ENCODE measurements around the gene NHERF2.

Gene NHERF2

GRCh38 chr16:2040787-2041522 lies 14.3 kb downstream of the NHERF2 start:
- no peak for DNase-seq (ENCODE audit: low spot score)

GRCh38 chr16:2042171-2042985 lies 15.7 kb downstream of the NHERF2 start:
- DNase-seq (ENCODE audit: low spot score), result no peak

DNA sequence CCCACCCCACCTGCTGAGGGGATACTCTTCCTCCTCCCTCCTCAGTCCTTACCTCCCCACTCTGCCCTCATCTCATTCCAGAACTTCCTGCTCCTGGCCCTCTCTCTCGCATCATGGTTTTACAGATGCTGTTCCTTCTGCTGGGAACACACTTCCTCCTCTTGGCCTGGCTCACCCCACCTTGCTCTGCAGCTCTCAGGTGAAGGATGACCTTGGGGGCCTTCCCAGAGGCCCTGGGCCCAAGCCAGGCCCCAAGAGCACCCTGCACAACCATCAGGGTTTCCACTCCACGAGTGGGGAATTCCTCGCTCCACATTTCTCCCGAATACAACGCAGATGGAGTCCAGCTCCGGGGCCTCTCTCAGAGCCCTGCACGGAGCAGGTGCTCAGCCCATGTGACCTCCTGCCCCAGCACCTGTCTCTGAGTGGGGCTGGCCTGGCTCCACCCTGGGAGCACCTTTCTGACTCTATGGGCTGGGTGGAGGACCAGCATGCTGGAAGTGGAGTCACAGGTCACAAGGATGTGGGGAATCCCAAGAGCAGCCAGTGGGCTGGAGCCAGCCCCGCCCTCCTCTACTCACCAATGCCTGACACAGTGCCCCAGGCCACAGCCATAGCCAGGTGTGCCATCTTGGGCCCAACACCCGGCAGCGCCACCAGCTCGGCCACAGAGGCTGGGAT lies 16.4 kb downstream of the NHERF2 start:
- no peak for DNase-seq (ENCODE audit: low spot score)

- DNase-seq (ENCODE audit: low spot score), result no peak
These were observed 17.2 kb downstream of the NHERF2 start for GRCh38 chr16:2043667-2044451.

- DNase-seq (ENCODE audit: low spot score), result no peak
These were observed 17.8 kb downstream of the NHERF2 start for GRCh38 chr16:2044541-2044940.

- no peak for DNase-seq (ENCODE audit: low spot score)
These were observed 19.5 kb downstream of the NHERF2 start for GRCh38 chr16:2045965-2046892.

GRCh38 chr16:2046893-2047329 lies 20.2 kb downstream of the NHERF2 start:
- DNase-seq (ENCODE audit: low spot score), result no peak

- peak; percentile 97 for DNase-seq (ENCODE audit: low spot score)
These were observed 20.8 kb downstream of the NHERF2 start, which contains the start of the genes NTHL1 and TSC2 for GRCh38 chr16:2047330-2048115. NTHL1 (minus strand) TSS chr16:2047834; CDS start chr16:2047823, 11 bp downstream. TSC2 (plus strand) TSS chr16:2047985; CDS start chr16:2048616, 631 bp downstream.

DNA sequence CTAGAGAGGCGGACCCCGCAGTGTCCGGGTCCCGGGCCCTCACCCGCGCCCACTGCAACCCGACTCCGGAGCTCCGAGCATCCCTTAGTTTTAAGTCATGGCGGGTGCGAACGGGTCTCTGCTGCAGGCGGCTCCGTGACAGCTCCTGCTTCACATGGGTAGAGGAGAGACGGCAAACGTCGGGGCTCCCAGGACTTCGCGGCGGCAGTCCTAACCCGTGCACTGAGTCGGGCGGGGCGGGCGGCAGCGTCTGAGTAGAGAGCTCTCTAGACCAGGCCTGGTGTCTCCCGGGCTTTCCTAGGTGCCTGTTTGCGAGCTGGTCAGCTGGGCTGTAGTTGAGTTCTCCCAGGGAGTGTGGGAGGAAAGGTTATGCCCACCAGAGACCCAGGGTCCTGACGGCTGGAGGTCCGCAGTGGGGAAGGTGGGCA lies 21.4 kb downstream of the NHERF2 start:
- no peak for DNase-seq (ENCODE audit: low spot score)

DNA sequence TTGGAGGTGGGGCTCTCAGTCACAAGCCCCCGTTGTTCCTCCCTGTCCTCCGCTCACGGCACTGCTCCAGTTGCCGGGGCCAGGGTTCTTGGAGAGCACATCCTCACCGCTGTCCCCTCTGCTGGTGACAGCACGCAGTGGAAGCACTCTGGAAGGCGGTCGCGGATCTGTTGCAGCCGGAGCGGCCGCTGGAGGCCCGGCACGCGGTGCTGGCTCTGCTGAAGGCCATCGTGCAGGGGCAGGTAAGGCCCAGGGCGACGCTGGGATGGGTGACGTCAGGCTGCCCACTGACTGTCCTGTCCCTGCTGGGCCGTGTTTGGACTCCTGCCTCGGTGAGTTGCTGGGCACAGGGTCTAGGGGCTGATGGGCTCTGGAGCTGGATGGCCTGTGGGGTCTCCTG lies 26.5 kb downstream of the NHERF2 start:
- DNase-seq (ENCODE audit: low spot score), result no peak

DNA sequence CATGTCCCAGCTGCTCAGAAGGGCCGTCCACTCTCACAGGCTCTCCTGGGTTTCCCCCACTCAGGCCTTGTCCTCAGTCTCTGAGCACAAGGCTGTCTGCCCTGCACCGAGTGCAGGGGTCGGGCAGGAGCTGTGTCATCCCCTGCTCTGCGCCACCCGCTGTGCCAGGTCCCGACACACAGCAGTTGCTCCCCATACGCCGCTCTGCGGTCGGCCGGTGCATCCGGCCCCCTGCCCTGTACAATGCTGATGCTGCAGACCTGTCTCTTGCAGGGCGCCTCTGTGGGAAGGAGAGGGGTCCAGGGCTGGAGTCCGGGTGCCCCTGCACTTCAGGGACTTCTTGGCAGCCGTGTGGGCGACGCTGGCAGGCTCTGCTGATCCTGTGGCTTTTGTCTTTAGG lies 27.2 kb downstream of the NHERF2 start:
- no peak for DNase-seq (ENCODE audit: low spot score)

DNA sequence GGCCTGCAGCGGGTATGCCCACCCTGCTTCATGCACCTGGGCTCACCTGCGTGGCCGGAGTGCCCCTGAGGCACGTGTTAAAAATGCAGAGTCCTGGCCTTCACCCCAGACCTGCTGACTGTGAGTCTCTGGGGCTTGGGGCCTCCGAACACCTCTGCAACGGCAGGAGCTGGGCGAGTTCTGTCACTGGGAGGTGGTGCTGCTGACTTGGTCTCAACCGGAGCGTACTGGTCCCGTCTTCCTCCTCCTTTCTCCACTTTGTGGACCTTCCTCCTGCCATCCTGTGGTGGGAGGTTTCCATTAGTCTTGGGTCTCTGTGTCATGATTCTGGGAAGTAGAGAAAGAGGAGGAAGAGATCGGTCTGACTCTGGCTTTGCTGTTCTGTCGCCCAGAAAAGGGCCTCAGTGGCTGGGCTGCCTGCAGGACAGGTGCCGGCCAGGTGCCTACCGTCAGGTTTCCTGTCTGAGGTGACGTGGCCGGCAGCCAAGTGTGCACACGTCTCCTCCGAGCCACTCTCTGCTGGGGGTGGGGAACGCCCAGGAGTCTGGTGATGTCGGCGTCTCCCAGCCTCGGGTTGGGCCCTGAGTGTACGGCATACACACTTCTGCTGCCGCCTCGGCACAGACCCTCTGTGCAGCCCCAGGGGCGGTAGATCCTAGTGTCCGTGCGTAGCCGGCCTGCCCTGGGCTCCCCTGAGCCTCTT lies 28.0 kb downstream of the NHERF2 start:
- no peak for DNase-seq (ENCODE audit: low spot score)

DNA sequence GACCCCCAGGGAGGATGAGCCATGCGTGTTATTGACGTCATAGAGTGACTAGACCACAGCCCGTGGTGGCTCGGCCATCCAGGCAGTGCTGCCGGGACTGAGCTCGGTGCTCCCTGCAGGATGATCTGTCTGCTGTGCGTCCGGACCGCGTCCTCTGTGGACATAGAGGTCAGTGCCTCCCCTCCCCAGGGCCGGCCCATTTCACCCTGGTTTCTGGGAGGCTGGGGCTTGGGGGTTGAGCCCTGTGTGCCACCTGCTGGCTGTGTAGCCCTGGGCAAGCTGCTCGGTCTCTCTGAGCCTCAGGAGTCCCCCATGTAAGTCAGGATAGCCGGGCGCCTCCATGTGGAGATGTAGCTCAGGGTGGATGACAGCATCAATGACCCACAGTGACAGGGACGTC lies 29.4 kb downstream of the NHERF2 start:
- DNase-seq (ENCODE audit: low spot score), result no peak

- DNase-seq (ENCODE audit: low spot score), result peak; percentile 36
These were observed 30.1 kb downstream of the NHERF2 start for GRCh38 chr16:2056681-2057407.

DNA sequence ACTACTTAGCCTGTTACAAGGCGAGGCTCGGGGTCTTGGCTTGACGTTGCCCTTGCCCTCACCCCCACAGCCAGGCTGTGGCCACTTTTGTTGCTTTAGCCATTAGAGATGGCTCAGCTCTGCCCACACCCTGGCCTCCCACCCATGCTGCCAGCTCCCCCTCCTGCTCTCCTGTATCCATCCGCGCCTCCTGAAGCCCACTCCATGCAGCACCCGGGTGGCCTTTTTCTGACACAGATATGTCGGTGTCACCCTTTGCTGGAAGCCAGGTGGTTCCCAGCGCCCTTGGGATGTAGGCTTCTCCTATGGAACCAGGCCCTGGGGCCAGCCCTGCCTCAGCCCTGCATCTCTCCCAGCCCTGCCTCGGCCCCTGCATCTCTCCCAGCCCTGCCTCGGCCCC lies 30.7 kb downstream of the NHERF2 start:
- no peak for DNase-seq (ENCODE audit: low spot score)

- no peak for DNase-seq (ENCODE audit: low spot score)
These were observed 31.7 kb downstream of the NHERF2 start for GRCh38 chr16:2058420-2058819.

DNA sequence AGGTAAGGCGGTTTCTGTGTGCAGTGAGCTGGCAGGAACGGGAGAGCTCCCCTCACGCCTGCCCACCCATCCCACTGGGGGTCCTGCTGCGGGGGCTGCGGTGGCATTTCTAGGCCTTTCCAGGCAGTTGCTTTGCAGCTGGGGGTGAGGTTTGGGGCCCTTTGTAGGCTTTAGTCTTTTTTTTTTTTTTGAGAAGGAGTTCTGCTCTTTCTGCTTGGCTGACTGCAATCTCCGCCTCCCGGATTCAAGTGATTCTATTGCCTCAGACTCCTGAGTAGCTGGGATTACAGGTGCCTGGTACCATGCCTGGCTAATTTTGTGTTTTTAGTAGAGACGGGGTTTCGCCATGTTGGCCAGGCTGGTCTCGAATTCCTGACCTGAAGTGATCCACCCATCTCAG lies 32.2 kb downstream of the NHERF2 start:
- no peak for DNase-seq (ENCODE audit: low spot score)

DNA sequence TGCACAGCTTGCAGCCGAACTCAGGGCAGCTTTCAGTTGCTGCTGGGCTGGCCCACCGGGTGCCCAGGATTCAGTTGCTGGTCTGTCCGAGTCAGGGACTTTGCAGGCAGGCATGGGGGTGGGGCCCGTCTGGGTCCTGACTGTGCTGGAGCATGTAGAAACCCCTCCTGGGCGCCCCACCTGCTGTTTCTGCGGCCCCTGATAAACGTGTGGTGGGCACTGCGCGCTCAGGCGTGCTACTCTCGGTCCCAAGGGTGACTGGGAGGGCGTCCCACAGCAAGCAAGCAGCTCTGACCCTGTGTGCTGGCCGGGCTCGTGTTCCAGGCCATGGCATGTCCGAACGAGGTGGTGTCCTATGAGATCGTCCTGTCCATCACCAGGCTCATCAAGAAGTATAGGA lies 33.6 kb downstream of the NHERF2 start:
- DNase-seq (ENCODE audit: low spot score), result no peak

All from Ammon's horn (tissue), 1 donor.